Rectal smooth muscle tissue (tissue), 1 donor: ENCODE results near the gene CD247.

Source experiments
- H3K27ac ChIP-seq: one replicate; pipeline ENCODE4 v1.7.0; 2013; ENCODE audit warnings: low read depth, low read length, inconsistent platforms
- H3K27me3 ChIP-seq: one replicate; pipeline ENCODE4 v1.7.0; 2013; ENCODE audit warnings: low read length; ENCODE audit not compliant: control insufficient read depth, insufficient read depth
- H3K36me3 ChIP-seq: one replicate; pipeline ENCODE4 v1.7.0; 2013; ENCODE audit warnings: low read length; ENCODE audit not compliant: control insufficient read depth, insufficient read depth
- H3K4me1 ChIP-seq: one replicate; pipeline ENCODE4 v1.7.0; 2013; ENCODE audit warnings: low read length; ENCODE audit not compliant: control insufficient read depth, insufficient read depth
- H3K4me3 ChIP-seq: one replicate; pipeline ENCODE4 v1.7.0; 2013; ENCODE audit warnings: low read length
- H3K9ac ChIP-seq: one replicate; pipeline ENCODE4 v1.7.0; 2013; ENCODE audit warnings: low read length

CD247 gene

GRCh38 chr1:167472752-167473521 lies 45.4 kb downstream of the CD247 start:
- H3K4me1 ChIP-seq = no peaks in the 10 kb centered on the region
- H3K27ac ChIP-seq = no peak overlapping the region
- H3K36me3 ChIP-seq = no peaks in the 10 kb centered on the region
- no peak overlapping the region for H3K9ac ChIP-seq
- no peaks in the 10 kb centered on the region for H3K27me3 ChIP-seq
- no peak overlapping the region for H3K4me3 ChIP-seq

GRCh38 chr1:167471568-167471967 lies 46.8 kb downstream of the CD247 start:
- no peak overlapping the region for H3K9ac ChIP-seq
- no peaks in the 10 kb centered on the region for H3K27me3 ChIP-seq
- H3K36me3 ChIP-seq = no peaks in the 10 kb centered on the region
- H3K4me1 ChIP-seq = no peaks in the 10 kb centered on the region
- no peak overlapping the region for H3K27ac ChIP-seq
- no peak overlapping the region for H3K4me3 ChIP-seq

GRCh38 chr1:167469280-167469965 lies 48.9 kb downstream of the CD247 start:
- H3K4me1 ChIP-seq = no peaks in the 10 kb centered on the region
- no peaks in the 10 kb centered on the region for H3K36me3 ChIP-seq
- H3K27me3 ChIP-seq = no peaks in the 10 kb centered on the region
- no peak overlapping the region for H3K27ac ChIP-seq
- H3K9ac ChIP-seq = no peak overlapping the region
- H3K4me3 ChIP-seq = no peak overlapping the region

DNA sequence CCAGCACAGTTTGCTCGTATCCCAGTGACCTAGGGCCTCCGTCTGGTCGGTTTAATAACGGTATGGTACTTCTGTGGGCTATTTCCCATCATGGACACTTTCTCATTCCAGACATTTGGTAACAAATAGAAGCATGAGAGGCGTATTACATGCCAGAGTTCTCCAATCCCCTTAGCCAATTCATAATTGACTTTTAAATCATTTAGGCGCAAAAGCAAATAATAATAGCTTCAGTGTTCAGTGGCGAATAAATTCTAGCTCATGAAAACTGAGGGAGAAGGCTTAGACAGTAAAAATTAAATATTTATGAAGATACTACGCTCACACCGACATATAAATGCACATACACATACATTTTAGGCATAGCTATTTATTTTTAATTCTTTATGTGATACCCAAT lies 50.6 kb downstream of the CD247 start:
- no peak overlapping the region for H3K4me3 ChIP-seq
- H3K36me3 ChIP-seq = no peaks in the 10 kb centered on the region
- no peak overlapping the region for H3K27ac ChIP-seq
- H3K27me3 ChIP-seq = no peaks in the 10 kb centered on the region
- H3K9ac ChIP-seq = no peak overlapping the region
- H3K4me1 ChIP-seq = no peaks in the 10 kb centered on the region

- Histone ChIP-seq H3K27ac (no peak overlapping the region), H3K36me3 (no peaks in the 10 kb centered on the region), H3K27me3 (no peaks in the 10 kb centered on the region), H3K9ac (no peak overlapping the region), H3K4me3 (no peak overlapping the region), H3K4me1 (no peaks in the 10 kb centered on the region)
Measured at GRCh38 chr1:167467126-167467710, 51.1 kb downstream of the CD247 start.

GRCh38 chr1:167465743-167466142 lies 52.6 kb downstream of the CD247 start:
- Histone ChIP-seq H3K4me3 (no peak overlapping the region), H3K9ac (no peak overlapping the region), H3K27me3 (no peaks in the 10 kb centered on the region), H3K4me1 (no peaks in the 10 kb centered on the region), H3K36me3 (no peaks in the 10 kb centered on the region), H3K27ac (no peak overlapping the region)

DNA sequence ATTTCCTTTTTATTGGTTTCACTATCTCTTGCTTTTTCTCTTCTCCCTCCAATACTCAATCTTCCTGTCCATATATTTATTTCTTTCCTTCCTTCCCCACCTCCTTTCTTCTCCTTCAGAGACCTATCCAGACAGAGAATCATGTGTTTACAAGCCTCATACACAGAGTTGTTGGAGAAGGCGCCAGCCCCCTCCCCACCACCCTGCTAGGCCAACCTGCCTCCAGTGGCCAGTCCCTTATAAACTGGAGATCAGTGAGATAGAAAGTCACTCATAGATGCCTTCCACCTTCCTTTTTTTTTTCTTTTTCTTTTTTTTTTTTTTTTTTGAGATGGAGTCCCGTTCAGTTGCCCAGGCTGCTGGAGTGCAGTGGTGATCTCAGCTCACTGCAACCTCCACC lies 53.3 kb downstream of the CD247 start:
- no peak overlapping the region for H3K4me3 ChIP-seq
- H3K4me1 ChIP-seq = no peaks in the 10 kb centered on the region
- H3K27ac ChIP-seq = no peak overlapping the region
- H3K27me3 ChIP-seq = no peaks in the 10 kb centered on the region
- H3K36me3 ChIP-seq = no peaks in the 10 kb centered on the region
- H3K9ac ChIP-seq = no peak overlapping the region

GRCh38 chr1:167463875-167464575 lies 54.3 kb downstream of the CD247 start:
- Histone ChIP-seq H3K27me3 (no peaks in the 10 kb centered on the region), H3K4me3 (no peak overlapping the region), H3K36me3 (no peaks in the 10 kb centered on the region), H3K9ac (no peak overlapping the region), H3K27ac (no peak overlapping the region), H3K4me1 (no peaks in the 10 kb centered on the region)

DNA sequence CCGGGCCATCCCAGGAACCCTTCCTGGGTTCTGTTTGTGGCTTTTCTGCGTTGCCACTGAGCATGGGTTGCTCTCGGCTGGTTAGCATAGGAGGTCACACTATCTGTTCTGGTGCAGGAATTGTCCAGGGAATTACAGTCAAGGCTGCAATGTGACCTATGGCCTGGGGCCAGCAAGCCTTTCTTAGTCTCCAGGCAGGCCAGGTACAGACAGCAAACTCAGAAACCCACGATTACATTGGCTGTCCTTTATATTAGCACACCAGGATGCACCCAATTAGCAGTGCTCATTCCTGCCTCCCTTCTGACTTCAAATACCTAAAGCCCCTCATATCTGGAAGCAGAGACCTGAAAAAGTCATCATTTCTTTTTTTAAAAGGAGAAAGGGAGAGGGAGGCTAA lies 55.2 kb downstream of the CD247 start:
- H3K27me3 ChIP-seq = no peaks in the 10 kb centered on the region
- H3K27ac ChIP-seq = no peak overlapping the region
- H3K4me3 ChIP-seq = no peak overlapping the region
- no peaks in the 10 kb centered on the region for H3K36me3 ChIP-seq
- H3K9ac ChIP-seq = no peak overlapping the region
- no peaks in the 10 kb centered on the region for H3K4me1 ChIP-seq

GRCh38 chr1:167462341-167462740 lies 56.0 kb downstream of the CD247 start:
- H3K27me3 ChIP-seq = no peaks in the 10 kb centered on the region

GRCh38 chr1:167460836-167461235 lies 57.5 kb downstream of the CD247 start:
- Histone ChIP-seq H3K9ac (no peak overlapping the region), H3K27ac (no peak overlapping the region), H3K36me3 (no peaks in the 10 kb centered on the region), H3K4me3 (no peak overlapping the region), H3K27me3 (no peaks in the 10 kb centered on the region), H3K4me1 (no peaks in the 10 kb centered on the region)

More at GRCh38 chr1:167462341-167462740, 56.0 kb downstream of the CD247 start:
- Histone ChIP-seq H3K27ac (no peak overlapping the region), H3K4me3 (no peak overlapping the region), H3K36me3 (no peaks in the 10 kb centered on the region), H3K9ac (no peak overlapping the region), H3K4me1 (no peaks in the 10 kb centered on the region)

GRCh38 chr1:167457936-167458584 lies 60.3 kb downstream of the CD247 start:
- Histone ChIP-seq H3K27ac (no peak overlapping the region), H3K27me3 (no peaks in the 10 kb centered on the region), H3K4me1 (peaks cover 5% of the 10 kb centered on the region), H3K9ac (no peak overlapping the region), H3K4me3 (no peak overlapping the region), H3K36me3 (no peaks in the 10 kb centered on the region)
